ENCODE results near the gene ARHGEF4. TPM values are rescaled to one million over a fixed set of nuclear protein-coding genes. Genes with fewer than 3 reads are reported as not detected.

The ARHGEF4 gene
- total and polyA plus RNA-seq, 10 donors: 0.19 to 0.88 (median 0.46) TPM; not detected in 2

DNA sequence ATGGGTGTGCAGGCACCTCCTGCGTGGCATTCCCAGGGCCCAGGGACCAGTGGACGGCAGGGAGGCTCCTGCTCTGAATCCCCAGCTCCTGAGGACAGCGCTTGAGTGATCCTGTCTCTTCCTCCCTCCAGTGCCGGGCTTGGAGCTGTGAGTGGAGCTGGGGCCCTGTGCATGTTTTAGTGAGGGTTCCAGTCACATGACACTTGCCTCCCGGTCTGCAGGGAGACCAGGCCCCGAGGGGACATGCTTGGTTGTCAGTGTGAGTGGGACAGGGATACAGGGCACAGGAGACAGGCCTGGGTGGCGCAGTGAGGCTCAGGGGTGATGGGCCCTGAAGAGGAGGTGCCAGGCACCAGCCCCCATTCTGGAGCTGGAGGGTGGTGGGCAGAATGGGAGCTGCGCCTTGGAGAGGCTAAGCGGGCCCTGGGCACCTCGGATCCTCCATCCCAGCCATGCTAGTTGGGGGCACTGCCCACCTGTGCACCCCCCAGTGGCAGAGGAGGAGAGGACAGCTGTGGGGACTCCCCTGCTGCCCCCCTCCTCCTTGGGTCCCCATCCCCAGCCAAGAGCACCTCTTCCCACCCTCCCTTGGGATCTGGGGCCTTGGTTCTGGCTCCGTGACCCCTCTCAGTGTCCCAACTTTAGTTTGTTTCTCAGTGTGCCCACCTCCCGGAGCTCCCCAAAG is 12.0 kb downstream of the ARHGEF4 start:
- TF ChIP-seq POLR2A (IDR thresholded peaks at IDR 0.05): no peak
- no peak for TF ChIP-seq CTCF (IDR thresholded peaks at IDR 0.05 in 8 of 11, conservative IDR thresholded peaks at IDR 0.05 in 3 of 11)
- no peak for TF ChIP-seq POLR2AphosphoS5 (IDR thresholded peaks at IDR 0.05)
- no peaks in the 10 kb centered on the region for H3K4me1 ChIP-seq
- DNase-seq: no peak
- intact Hi-C loops (cut with DNase I; ENCODE audit: low total_unique reads): no loop called here
- H3K4me3 ChIP-seq: no peak overlapping the region
- H3K36me3 ChIP-seq: no peaks in the 10 kb centered on the region
- H3K27ac ChIP-seq: no peak overlapping the region
- no peaks in the 10 kb centered on the region for H3K9me3 ChIP-seq
- WGBS, 5 donors: 80 to 91% (median 82%) methylated on average over 10 to 12 of the region's 12 CpGs
- peaks cover 0 to 18% (median 0%) of the 10 kb centered on the region in 7 donors for H3K27me3 ChIP-seq (replicated peaks in 1 of 7)

- DNase-seq: peak; percentile 71
- Histone ChIP-seq H3K4me3 (no peak overlapping the region), H3K4me1 (no peaks in the 10 kb centered on the region), H3K27me3 (replicated peaks in 1 of 7) (peaks cover 0 to 18% (median 0%) of the 10 kb centered on the region in 7 donors), H3K27ac (no peak overlapping the region), H3K36me3 (no peaks in the 10 kb centered on the region), H3K9me3 (no peaks in the 10 kb centered on the region)
- intact Hi-C loops (cut with DNase I; ENCODE audit: low total_unique reads): no loop called here
- TF ChIP-seq POLR2AphosphoS5 (IDR thresholded peaks at IDR 0.05) (no peak), POLR2A (IDR thresholded peaks at IDR 0.05) (no peak), CTCF (IDR thresholded peaks at IDR 0.05 in 8 of 11, conservative IDR thresholded peaks at IDR 0.05 in 3 of 11) (no peak)
- 58 to 64% (median 61%) methylated on average over 7 to 10 of the region's 10 CpGs for WGBS, 5 donors
Measured at GRCh38 chr2:130849896-130850787, 13.4 kb downstream of the ARHGEF4 start.

DNA sequence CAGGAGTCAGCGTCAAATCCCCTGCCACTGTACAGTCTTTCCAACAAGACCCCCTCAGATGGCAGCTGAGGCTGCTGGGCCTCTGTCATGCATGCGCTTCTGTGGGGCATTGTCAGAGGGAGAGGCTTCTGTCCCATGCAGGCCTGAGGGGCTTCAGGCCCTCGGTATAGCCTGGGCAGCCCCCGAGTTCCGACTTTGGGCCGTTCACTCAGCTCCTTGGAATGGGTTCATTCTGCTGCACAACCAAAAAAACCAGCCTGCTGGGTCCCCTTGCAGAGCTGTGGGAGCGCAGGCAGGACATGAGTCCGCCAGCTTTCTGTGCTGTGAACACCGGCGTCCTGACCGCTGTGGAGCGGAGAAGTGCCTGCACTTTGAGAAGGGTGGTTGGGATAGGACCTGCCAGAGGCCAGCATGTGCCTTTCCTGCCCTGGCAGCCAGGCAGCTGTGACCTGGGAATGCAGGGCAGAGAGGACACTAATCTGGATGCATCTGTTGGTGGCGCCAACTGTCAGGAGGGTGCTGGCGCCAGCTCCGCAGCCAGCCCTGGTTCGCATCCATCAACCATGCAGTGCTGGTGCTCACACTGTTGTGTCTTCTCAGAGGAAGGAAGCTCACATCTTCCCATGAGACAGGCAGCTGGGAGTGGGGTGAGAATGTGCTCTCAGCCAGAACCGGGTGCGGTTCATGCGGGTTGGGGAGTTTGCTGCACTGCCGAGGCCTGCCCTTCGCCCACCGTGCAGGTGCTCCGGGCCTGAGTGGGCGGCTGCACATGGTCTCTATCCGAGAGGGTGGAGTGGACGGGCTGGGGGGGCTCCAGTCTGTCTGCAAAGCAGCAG is 14.3 kb downstream of the ARHGEF4 start:
- H3K27me3 ChIP-seq (replicated peaks in 1 of 7): peaks cover 0 to 18% (median 0%) of the 10 kb centered on the region in 7 donors
- no peak for TF ChIP-seq CTCF (IDR thresholded peaks at IDR 0.05 in 8 of 11, conservative IDR thresholded peaks at IDR 0.05 in 3 of 11)
- no peak for TF ChIP-seq POLR2AphosphoS5 (IDR thresholded peaks at IDR 0.05)
- TF ChIP-seq POLR2A (IDR thresholded peaks at IDR 0.05): no peak
- intact Hi-C loops (cut with DNase I; ENCODE audit: low total_unique reads): no loop called here
- WGBS, 5 donors: 83 to 88% (median 86%) methylated on average over 21 to 26 of the region's 26 CpGs
- H3K27ac ChIP-seq: no peak overlapping the region
- no peaks in the 10 kb centered on the region for H3K36me3 ChIP-seq
- DNase-seq: peak; percentile 75
- no peak overlapping the region for H3K4me3 ChIP-seq
- H3K9me3 ChIP-seq: peaks cover 0 to 8% (median 0%) of the 10 kb centered on the region in 8 donors
- no peaks in the 10 kb centered on the region for H3K4me1 ChIP-seq

Data from spleen (tissue), 11 donors.